Stimulated activated CD8-positive, alpha-beta memory T cell treated with anti-CD3 and anti-CD28 coated beads, Interleukin-15, amount 100 ng/mL, for 4 hours (primary cell): Measurements from ENCODE around the gene ERCC3.

Experiments used
- DNase-seq, 2 donors: peaks; one replicate each; pipeline ENCODE4 v3.0.0-alpha.2; 2020; ENCODE audit warnings: low read depth in 2 of 2

The ERCC3 gene

DNA sequence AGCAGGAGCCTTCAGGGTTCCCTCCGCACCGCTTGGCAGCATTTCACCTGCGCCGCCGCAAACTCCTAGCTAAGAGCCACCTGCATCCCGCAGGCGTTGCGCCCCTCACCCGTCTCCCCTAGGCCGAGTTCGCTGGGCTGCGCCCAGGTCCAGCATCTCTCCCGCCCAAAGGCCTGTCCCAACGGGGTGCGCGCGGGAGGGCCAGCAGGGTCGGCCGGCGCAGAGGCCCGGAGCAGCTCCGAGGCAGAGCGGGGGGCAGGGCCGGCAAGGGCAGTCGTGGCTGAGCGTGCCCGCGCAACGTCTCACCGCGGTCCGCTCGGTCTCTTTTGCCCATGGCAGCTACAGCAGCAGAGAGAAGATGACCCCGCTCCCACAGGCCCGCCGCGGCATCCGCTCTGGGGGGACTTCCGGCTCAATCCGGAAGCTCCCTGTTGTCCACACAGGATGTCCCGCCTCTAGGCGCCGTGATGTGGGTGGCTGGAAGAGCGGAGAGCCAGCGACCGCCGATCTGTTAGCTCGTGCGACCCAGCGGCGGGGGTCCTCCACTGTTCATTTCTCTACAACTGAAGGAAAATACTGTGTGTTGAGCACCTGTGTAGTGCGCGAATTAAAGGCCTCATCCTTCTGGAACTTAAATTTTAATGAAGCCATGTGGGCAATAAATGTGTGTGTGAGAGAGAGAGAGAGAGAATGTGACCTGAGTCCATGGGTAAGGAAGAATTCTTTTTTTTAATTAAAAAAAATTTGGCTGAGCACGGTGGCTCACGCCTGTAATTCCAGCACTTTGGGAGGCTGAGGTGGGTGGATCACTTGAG lies at the start of gene ERCC3:
ERCC3 (minus strand) TSS at position 397 of the 815 bp plus-strand sequence; CDS start at position 334, 63 bp downstream.
- peak; percentile 61 to 68 for DNase-seq

DNA sequence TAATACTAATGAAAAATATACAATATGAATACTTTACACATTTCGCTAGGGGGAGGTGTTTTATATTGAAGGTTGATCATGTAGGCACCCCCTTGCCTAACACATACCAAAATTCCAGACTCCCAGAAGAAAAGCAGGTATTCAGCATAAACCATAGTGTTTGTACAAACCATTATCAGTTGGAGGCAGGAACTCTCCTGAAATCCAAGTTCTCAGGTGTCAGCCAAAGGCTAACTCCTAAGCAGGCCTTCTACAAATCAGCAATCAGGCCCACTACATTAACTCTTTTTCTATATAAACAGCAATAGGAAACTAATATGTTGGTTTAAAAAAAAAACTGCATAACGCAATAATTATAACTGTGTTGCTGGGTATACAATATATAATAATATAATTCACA lies 49.3 kb upstream of the ERCC3 start:
- no peak for DNase-seq

DNA sequence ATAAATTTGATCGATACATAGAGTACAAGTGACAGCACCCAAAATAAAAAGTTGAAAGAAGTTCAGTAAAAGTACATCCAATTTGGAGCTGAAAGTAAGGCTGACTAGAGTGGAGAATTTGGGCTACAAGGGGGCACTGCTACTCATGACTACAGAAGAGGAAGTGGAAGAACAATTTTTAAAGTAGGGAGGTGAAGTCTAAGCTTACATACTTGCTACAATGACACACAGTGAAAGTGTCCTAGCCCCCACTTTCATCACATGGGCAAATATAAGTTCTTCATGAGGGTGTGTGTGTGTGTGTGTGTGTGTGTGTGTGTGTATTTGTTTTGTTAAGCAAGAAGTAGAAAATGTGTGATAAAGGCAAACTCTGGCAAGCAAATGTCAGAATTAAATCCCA lies 48.2 kb upstream of the ERCC3 start:
- DNase-seq: no peak

DNA sequence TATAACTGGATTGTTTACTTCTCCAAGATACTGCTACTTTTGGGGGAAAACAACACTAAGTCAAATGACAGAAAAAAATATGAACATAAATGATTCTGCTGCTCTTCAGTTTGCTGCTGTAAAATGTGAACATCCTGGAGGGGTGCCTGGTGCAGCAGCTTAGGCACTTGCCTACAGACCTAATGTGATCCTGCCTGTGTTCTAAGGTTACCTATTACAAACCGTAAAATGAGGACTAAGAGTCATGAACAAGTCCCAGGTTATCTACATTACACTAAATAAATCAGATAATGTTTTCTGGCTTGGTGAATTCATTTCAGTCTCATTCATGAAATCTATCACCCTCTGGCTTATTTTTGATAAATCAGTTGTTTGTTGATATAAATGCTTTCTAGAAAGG lies 38.4 kb upstream of the ERCC3 start:
- DNase-seq: no peak

DNA sequence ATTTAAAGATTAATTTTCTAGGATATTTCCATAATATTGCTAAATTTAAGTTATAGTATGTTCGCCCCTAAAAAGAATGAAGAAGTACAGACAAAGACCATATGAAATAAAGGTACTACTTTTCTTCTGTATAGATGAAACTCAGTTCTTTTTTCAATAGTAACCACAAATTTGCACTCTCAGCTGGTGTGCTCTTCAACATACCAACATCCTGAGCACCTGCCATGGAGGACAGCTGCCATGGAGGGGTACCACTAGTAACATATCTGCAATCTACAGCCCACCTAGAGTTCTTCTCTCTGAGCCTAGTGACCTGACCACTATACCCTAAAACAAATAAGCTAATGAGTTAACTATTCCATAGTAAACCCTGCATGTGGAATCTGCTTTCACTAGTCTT lies 36.8 kb upstream of the ERCC3 start:
- DNase-seq: no peak

DNA sequence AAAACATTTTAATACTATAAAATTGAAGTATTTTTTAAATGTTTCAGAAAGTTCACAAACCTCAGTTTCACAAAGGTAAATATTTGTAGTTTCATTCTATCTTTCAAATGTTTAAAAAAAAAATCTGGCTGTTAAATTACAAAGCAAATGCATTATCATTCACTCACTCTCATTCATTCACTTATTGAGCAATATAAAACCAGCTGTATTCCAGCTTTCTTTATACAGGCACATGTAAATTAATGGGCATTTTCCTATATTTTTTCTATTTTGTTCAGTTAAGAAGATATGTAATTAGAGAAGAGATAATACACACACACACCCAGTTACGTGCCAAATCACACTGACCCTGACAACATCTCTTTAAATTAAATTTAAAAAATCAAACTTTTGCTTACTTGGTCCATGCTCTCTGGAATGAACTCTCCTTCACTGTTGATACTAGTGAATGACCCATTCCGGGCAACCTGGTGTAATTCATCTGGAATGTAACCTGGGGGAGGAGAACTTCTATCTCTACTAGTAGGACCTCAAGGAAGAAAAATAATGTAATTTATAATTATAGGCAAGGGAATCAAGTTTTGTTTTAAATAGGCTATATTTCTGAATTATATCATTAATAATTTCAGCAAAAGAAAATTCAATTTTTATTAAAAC lies 32.5 kb upstream of the ERCC3 start:
- DNase-seq: no peak

DNA sequence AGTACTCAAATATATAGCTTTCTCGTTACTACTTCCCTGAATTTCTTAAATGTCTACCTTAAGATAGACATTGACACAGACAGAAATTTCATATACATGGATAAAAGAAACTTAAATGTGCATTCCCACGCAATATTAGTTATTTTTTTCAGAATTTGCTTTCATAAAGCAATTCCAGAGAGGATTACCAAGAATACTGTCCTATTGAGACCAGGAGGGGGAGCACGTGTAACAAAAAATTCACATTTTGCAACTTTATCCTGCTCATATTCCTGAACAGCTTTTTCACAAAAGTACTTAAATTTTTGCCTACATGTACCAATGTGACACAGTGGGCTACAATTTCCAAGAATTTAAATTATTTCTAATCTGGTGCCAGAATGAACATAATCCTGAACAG lies 30.7 kb upstream of the ERCC3 start:
- no peak for DNase-seq

DNA sequence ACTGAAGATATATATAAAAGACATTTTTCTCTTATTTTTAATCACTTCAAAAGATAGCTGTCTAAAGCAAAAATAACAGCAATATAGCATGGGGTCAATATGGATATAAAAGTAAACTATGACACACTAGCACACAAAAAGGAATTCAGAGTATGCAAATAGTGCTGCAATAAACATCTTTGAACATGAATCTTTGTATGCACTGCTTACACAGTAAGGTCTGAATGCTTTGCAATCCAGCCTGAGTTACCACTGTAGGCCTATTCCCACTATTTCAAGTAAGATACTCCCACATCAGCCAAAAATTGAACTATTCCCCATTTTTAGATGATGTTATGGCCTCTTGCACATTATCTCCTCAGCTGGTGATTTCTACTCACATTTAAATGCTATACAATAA lies 27.4 kb upstream of the ERCC3 start:
- DNase-seq: no peak

DNA sequence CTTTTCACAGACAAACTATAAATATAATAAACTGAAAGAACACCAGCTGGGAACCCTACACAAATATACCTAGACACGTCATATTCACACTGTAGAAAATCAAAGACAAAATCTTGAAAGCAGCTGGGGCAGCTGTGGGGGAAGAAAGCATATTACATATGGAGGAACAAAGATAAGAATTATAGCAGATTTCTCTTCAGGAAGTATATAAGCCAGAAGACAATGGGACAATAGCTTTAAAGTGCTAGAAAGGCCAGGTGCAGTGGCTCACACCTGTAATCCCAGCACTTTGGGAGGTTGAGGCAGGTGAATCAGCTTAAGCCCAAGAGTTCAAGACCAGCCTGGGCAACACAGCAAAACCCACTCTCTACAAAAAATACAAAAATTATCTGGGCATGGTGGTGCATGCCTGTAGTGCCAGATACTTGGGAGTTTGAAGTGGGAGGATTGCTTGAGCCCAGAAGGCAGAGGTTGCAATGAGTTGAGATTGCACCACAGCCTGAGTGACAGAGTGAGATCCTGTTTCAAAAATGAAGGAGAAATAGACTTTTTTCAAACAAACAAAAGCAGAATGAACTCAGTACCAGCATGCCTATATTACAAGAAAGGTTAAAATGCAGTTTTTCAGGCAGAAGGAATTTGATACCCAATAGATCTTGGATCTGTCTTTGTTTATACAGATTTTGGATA lies 26.8 kb upstream of the ERCC3 start:
- DNase-seq: no peak

DNA sequence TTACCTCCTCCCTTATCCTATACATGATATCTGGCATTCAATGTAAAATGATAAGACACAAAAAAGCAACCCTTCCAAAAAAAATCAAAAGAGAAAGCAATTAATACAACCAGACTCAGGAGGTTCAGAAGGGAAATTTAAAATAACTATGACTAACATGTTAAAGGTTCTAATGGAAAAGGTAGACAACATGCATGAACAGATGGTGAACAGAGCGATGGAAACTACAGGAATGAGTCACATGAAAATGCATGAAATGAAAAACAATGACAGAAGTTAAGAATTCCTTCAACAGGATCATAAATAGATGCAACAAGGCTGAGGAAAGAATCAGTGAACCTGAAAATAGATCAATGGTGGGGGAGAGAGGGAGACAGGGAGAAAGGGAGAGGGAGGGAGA lies 26.1 kb upstream of the ERCC3 start:
- DNase-seq: no peak

DNA sequence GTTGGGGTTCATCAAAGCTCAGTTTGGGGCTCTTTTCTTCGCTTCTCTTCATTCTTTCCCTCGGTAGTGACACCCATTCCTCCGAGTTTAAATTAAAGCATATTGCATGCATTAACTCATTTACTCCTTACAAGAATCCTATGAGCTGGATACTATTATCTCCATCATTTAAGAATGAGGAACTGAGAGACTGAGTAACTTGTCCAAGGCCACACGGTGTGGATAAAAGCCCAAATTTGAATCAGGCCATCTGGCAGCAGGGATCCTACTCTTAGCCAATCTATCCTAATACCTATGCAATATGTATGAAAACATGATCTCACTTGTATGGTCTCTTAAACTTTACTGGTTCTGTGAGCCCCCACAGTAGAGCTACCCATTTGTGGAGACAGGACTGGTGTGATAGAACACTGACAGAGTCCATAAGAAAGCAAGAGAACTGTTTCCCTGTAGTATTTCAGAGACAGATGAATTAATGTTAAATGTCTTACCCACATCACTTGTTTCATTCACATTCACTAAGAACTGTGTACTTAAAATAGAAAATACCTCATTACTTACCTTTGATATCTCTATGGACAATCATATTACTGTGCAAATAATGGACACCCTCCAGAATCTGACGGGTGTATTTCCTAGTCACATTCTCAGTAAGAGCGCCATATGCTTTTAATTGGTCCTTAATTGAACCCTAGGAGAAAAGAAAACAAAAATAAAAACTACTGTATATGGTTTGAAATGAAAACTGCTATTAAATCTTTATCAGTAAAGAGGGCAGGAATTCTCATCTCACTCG lies 20.4 kb upstream of the ERCC3 start:
- DNase-seq: no peak

DNA sequence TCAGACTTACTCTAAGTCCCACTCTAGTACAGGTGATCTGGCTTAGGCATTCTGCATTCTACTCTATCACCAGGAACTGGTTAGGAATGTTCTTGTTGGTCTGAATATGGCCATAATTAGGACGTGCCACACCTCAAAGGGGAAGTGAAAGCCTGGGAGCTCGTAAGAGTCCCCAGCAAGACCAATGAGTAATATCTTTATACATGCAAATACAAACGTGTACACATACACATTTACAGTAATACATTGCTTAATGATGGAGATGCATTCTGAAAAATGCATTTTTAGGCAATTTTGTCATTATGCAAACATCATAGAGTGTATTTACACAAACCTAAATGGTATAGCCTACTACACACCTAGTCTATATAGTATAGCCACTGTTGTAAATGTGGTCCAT lies 19.5 kb upstream of the ERCC3 start:
- DNase-seq: no peak

DNA sequence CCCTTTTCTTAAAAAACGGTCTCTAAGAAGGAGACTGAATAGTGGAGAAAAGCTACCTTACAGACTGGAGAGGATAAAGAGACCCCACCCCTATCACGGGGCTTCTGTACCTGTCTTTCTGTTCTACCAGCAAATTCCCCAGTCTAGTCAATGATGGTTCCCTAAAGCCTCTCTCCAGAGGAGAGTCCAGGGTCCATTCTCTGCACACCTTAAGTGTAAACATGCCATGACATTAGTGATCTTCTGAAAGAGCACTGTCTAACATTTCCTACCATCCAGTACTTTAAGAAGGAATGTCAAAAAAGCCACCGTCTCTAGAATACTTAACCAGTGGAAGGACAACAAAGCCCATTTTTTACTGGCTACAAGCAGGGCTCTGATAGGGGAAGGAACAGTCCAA lies 17.0 kb upstream of the ERCC3 start:
- no peak for DNase-seq

DNA sequence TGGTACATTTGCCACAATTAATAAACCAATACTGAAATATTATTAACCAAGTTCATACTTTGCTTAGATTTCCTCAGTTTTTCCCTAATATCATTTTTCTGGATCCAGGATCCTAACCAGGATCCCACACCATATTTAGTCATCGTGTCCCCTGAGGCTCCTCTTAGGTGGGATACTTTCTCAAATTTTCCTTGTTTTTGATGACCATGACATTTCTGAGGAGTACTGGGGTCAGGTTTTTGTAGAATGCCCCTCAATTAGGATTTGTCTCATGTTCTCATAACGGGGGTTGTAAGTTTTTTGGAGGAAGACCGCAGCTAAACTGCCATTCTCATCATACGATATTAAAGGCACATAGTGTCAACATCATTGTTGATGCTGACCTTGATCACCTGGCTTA lies 15.5 kb upstream of the ERCC3 start:
- DNase-seq: no peak

DNA sequence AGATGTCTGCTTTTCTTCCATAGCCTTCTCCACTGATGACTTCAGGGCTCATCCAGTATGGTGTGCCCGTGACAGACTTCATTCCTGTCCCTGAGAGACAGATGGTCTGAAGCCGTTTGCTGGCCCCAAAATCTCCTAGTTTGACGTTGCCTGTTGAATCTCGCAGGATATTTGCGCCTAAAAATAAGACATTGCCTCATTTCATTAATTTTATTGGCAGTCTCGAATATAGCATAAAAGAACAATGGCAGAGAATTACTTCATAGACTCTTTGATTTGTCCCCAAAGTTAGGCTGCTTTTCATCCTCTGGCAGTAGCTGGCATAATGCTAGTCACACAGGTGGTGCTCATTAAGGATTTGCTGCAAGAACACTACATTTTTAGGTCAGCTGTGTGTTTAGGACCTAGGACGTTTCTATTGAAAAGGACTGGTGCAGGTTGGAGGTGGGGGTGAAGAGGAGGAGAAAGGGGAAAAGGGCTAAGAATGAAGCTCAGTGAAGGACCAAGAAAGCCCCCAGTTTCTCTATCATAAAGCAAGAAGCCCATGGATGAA lies 14.7 kb upstream of the ERCC3 start:
- DNase-seq: no peak

DNA sequence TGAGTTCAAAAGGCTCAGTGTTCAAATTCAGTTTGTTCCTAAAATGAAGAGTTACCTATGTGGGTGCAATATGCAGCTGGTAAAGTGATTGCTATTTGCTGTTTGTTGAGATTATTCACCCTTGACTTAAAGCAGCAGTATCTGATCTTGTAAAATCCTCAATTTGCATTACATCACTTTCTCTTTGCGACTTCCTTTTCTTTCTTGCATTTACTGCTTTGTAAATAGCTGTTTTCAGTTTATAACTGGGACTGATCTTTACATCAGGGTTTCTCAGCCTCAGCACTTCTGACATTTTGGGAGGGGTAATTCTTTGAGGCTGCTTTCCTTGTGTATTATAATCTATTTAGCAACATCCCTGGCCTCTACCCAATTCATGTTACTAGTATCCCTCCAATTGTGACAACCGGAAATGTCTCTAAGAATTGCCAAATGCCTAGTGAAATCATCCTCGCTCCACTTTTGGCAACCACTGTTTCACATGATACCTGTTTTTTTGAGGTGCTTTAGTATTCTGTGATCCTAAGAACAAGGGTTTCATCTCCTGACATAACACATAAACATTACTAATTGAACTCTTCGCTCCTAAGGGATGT lies 12.1 kb upstream of the ERCC3 start:
- DNase-seq: no peak

DNA sequence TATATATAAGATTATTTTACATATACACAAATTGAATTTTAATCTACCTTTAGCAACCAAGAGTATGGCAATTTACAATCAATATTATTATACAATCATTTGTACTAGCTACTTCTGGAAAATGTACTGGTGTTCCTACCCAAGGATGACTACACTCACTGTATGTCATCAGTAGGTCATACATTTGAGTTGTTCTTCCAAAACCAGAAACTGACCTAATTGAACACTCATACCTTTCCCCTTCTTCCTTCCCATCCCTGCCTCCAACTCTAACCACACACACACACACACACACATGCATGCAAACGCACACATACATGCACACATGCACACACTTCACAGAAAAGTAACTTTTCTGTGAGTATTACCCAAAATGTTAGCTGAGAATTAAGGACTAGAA lies 8.2 kb upstream of the ERCC3 start:
- no peak for DNase-seq

DNA sequence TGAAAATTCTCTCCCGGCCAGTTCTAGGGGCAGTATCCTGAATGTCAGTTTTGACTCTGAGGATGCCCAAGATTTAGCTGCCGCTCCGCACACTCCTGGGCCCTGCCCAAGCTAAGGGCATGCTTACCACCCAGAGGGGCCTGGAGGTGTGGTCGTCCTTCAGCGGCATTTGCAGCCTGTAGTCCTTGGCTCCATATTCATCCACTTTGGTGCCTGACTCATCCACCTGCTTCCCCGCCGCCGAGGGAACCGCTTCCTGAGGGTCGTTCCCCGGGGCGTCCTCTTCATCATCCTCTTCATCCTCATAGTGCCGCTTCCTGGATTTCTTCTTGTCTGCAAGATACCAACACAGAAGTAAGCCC lies 577 bp downstream of the ERCC3 start:
- DNase-seq: no peak

DNA sequence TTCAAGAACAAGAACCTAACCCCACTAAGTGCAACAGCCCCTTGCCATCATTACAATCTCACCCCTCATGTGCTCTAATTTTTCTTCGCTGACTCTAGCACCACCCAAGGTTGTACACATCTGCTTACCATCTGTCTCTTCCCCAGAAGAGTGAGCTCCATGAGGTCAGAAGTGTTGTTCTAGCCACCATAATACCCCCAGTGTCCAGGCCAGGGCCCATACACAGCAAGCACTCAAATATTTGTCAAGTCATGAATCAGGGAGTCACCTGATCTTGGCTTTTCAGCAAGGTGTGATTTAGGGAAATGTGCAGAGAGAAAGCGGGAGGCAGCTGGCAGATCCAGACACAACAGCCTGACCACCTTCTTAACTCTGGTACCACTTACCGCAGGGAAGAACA lies 5.7 kb downstream of the ERCC3 start:
- DNase-seq: no peak

DNA sequence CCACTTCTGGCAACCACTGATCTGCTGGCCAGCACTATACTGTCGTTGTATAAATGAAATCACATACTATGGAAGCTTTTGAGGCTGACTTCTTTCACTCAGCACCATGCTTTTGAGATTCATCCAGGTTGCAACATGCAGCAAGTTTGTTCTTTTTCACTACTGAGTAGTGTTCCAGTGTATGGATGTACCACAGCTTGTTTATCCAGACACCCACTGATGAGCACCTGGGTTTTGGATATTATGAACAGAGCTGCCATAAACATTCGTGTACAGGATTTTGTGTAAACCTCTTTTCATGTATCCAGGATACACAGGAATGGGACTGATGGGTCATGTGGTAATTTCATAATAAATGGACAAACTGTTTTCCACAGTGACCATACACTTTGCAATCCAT lies 10.7 kb downstream of the ERCC3 start:
- no peak for DNase-seq

DNA sequence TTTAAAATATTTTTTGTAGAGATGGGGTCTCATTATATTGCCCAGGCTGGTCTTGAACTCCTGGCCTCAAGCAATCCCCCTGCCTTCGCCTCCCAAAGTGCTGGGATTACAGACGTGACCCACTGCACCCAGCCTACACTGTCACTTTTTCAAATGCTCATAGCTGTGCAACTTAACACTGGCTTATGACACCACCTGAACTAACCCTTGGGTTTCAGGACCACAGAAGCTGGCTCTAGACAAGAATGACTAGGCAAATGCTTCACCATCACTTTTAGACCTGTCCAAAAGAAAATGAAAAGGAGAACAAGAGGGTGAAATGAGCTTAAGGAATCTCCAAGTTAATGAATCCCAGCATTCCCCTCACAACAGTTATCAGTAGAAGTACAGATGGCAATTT lies 13.3 kb downstream of the ERCC3 start:
- no peak for DNase-seq

DNA sequence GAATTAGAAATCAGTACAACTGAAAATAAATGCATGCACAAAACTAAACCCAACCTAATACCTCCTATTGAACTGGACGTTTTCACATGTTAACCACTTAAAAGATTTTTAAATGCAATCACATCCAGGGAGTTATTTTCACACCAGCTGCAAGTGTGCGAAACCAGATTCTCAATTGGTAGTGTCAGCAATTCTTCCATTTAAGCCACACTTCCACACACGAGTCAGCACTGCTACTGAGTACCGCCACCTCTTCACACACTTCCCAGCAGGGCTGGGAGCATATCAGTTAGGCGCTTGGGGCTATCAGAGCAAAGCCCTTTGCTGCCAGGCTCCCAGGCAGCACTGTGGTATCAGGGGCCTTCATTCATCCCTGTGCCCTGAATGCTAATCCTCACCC lies 14.2 kb downstream of the ERCC3 start:
- no peak for DNase-seq
